Measurements from ENCODE around the gene AP4B1. TPM values are rescaled to one million over a fixed set of nuclear protein-coding genes. Genes with fewer than 3 reads are reported as not detected.

AP4B1 gene
- total and polyA plus RNA-seq, 9 donors: 18.5 to 34.0 (median 23.0) TPM

DNA sequence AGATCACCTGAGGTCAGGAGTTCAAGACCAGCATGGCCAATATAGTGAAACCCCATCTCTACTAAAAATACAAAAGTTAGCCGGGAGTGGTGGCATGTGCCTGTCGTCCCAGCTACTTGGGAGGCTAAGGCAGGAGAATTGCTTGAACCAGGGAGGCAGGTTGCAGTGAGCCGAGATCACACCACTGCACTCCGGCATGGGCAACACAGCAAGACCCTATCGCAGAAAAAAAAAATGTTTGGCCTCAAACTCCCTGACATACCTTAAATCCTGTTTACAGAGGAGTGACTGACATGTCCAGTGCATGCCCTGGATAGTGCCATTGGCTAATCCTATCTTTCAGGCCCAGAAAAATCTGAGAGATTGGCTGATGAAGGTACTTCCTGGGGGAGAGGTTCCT, 12.4 kb upstream of the AP4B1 start:
- no peaks in the 10 kb centered on the region for H3K9me3 ChIP-seq (replicated peaks; ENCODE audit: control insufficient read depth, low read depth, low read length)
- no peak for DNase-seq
- WGBS (ENCODE audit: insufficient coverage): 94% methylated on average over 2 of the region's 5 CpGs
- no peaks in the 10 kb centered on the region for H3K27me3 ChIP-seq (ENCODE audit: control insufficient read depth, insufficient read depth, low read length)
- no peak overlapping the region for H3K4me3 ChIP-seq (ENCODE audit: low read length)
- H3K27ac ChIP-seq (ENCODE audit: low read length): no peak overlapping the region
- peaks cover 4% of the 10 kb centered on the region for H3K36me3 ChIP-seq (ENCODE audit: control insufficient read depth, insufficient read depth, low read length)
- peaks cover 18% of the 10 kb centered on the region for H3K4me1 ChIP-seq (ENCODE audit: control insufficient read depth, insufficient read depth, low read length)

DNA sequence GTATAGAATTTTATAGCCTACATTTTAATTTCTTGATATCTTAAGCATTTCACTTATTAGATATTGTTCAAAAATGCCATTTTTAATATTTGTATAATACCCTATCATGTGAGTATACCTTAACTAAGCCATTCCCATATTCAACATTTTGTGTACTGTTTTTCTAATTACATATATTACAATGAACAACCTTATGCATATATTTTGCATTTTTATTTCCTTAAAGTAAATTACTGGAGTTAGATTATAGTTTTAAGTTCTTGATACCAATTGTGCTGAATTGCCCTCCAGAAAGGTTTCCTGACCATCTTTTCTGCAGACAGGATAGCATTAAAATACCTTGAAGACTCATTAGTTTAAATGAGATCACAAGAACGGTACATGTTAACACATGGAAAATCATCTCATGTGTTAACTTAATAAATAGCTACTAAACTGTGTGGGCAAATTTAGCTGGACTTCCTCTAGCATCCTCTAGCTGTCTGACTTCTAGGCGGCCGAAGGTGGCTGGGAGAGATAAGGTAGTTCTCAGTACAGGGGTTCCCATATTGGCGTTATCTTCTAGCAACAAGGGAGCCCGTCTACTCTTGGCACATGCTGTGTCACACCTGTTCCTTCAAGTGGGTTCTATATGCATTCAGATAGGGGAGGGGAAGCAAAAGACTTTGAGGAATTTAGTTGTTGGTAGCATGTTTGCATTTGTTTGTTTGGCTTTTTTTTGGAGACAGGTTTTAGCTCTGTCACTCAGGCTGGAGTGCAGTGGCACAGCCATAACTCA, 9.5 kb upstream of the AP4B1 start:
- Histone ChIP-seq H3K9me3 (replicated peaks; ENCODE audit: control insufficient read depth, low read depth, low read length) (no peaks in the 10 kb centered on the region), H3K27me3 (ENCODE audit: control insufficient read depth, insufficient read depth, low read length) (no peaks in the 10 kb centered on the region), H3K4me1 (ENCODE audit: control insufficient read depth, insufficient read depth, low read length) (peaks cover 23% of the 10 kb centered on the region), H3K4me3 (ENCODE audit: low read length) (no peak overlapping the region), H3K36me3 (ENCODE audit: control insufficient read depth, insufficient read depth, low read length) (peaks cover 24% of the 10 kb centered on the region), H3K27ac (ENCODE audit: low read length) (no peak overlapping the region)
- DNase-seq: peak; percentile 13
- 96% methylated on average over 4 of the region's 5 CpGs for WGBS (ENCODE audit: insufficient coverage)

DNA sequence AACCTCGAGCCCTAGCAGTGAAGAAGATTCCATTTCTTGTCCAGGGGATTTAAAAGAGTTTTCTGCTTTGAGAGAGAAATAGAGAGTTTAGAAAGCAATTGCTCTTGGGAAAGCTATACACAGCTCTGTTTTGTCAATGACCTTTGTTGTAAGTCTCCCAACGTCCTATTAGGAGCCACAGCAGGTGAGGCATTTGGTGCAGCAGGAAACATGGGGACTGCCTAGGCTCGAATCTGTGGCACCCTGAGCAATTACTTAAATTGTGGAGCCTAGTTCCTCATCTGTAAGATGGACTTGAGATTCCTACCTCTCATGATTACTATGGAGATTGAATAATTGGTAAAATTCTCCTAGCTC, 8.7 kb upstream of the AP4B1 start:
- 44% methylated on average over 2 of the region's 3 CpGs for WGBS (ENCODE audit: insufficient coverage)
- no peak for DNase-seq
- Histone ChIP-seq H3K36me3 (ENCODE audit: control insufficient read depth, insufficient read depth, low read length) (peaks cover 29% of the 10 kb centered on the region), H3K27me3 (ENCODE audit: control insufficient read depth, insufficient read depth, low read length) (no peaks in the 10 kb centered on the region), H3K4me3 (ENCODE audit: low read length) (no peak overlapping the region), H3K9me3 (replicated peaks; ENCODE audit: control insufficient read depth, low read depth, low read length) (no peaks in the 10 kb centered on the region), H3K27ac (ENCODE audit: low read length) (peak overlapping the region; percentile 90), H3K4me1 (ENCODE audit: control insufficient read depth, insufficient read depth, low read length) (peaks cover 23% of the 10 kb centered on the region)

DNA sequence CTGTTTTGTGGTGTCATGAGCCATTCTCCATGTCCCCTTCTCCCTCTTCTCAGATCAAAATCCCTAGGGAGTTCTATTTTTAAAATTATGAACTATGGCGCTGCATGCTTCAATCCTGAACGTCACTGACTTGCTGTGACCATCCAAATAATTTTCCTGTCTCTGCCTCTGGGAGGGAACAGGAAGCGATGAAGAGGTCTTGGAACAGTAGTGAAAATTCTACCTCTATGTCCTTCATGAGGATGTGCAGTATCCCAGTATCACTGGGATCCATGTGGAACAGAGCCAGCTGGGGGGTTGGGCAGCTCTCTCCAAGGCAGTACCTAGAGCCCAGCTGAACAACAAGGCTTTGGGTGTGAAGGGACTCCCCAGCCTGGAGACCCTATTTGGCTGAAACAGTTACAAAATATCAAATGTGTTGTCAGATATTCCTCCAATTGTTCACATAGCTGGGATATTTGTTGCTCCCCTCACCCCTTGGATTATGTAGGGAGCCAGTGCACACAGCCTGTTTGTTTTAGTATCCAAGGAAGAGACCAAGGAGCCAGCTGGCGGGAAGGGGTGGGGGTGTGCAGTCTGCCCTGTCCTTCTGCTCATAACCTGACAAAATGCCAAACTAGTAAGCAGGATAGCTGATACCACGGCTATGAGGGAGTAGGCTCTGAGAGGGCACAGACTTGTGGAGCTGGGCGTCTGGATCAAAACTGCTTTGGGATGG, 8.2 kb upstream of the AP4B1 start:
- WGBS (ENCODE audit: insufficient coverage): 40% methylated on average over 2 of the region's 6 CpGs
- peaks cover 23% of the 10 kb centered on the region for H3K4me1 ChIP-seq (ENCODE audit: control insufficient read depth, insufficient read depth, low read length)
- DNase-seq: peak; percentile 86
- H3K27ac ChIP-seq (ENCODE audit: low read length): peak overlapping the region; percentile 90
- peaks cover 34% of the 10 kb centered on the region for H3K36me3 ChIP-seq (ENCODE audit: control insufficient read depth, insufficient read depth, low read length)
- H3K27me3 ChIP-seq (ENCODE audit: control insufficient read depth, insufficient read depth, low read length): no peaks in the 10 kb centered on the region
- no peaks in the 10 kb centered on the region for H3K9me3 ChIP-seq (replicated peaks; ENCODE audit: control insufficient read depth, low read depth, low read length)
- H3K4me3 ChIP-seq (ENCODE audit: low read length): no peak overlapping the region

DNA sequence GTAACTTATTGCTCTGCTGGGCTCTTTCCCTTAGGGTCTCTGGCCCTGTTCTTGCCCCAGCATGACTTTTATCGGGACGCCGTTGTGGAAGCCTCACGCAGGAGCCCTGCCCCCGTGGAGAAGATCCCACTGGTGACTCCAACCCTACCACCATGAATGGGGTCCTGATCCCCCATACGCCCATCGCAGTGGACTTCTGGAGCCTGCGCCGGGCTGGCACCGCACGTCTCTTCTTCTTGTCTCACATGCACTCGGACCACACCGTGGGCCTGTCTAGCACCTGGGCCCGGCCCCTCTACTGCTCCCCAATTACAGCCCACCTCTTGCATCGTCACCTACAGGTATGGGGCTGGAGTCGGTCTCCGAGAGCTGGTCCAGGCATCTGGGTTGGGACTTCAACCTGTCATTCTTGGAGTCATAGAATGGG, 849 bp upstream of the AP4B1 start:
- Histone ChIP-seq H3K4me1 (ENCODE audit: control insufficient read depth, insufficient read depth, low read length) (peaks cover 13% of the 10 kb centered on the region), H3K36me3 (ENCODE audit: control insufficient read depth, insufficient read depth, low read length) (peaks cover 36% of the 10 kb centered on the region), H3K27me3 (ENCODE audit: control insufficient read depth, insufficient read depth, low read length) (no peaks in the 10 kb centered on the region), H3K27ac (ENCODE audit: low read length) (peak overlapping the region; percentile 96), H3K4me3 (ENCODE audit: low read length) (peak overlapping the region; percentile 96), H3K9me3 (replicated peaks; ENCODE audit: control insufficient read depth, low read depth, low read length) (no peaks in the 10 kb centered on the region)
- WGBS (ENCODE audit: insufficient coverage): under 1% methylated on average over 12 of the region's 17 CpGs
- DNase-seq: no peak

DNA sequence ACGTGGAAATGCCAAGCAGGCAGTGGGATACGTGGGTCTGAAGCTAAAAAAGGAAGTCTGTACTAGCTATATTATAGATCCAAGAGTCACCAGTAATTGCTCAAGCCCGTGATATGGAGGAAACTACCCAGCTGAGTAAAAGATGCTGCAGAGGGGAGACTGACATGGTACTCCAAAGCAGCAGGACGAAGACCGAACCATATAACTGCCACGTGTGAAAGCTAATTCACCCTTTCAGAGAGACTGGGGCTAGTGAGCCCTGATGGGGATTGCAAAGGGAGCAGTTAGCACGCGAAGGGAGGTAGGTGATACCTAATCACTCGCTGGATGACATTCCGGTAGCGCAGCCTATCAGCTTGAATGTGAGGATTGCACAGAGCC, 316 bp downstream of the AP4B1 start:
- peaks cover 39% of the 10 kb centered on the region for H3K36me3 ChIP-seq (ENCODE audit: control insufficient read depth, insufficient read depth, low read length)
- no peak for DNase-seq
- WGBS (ENCODE audit: insufficient coverage): 0% methylated on average over 8 of the region's 11 CpGs
- peak overlapping the region; percentile 96 for H3K4me3 ChIP-seq (ENCODE audit: low read length)
- peak overlapping the region; percentile 98 for H3K27ac ChIP-seq (ENCODE audit: low read length)
- H3K4me1 ChIP-seq (ENCODE audit: control insufficient read depth, insufficient read depth, low read length): peaks cover 13% of the 10 kb centered on the region
- no peaks in the 10 kb centered on the region for H3K27me3 ChIP-seq (ENCODE audit: control insufficient read depth, insufficient read depth, low read length)
- no peaks in the 10 kb centered on the region for H3K9me3 ChIP-seq (replicated peaks; ENCODE audit: control insufficient read depth, low read depth, low read length)

DNA sequence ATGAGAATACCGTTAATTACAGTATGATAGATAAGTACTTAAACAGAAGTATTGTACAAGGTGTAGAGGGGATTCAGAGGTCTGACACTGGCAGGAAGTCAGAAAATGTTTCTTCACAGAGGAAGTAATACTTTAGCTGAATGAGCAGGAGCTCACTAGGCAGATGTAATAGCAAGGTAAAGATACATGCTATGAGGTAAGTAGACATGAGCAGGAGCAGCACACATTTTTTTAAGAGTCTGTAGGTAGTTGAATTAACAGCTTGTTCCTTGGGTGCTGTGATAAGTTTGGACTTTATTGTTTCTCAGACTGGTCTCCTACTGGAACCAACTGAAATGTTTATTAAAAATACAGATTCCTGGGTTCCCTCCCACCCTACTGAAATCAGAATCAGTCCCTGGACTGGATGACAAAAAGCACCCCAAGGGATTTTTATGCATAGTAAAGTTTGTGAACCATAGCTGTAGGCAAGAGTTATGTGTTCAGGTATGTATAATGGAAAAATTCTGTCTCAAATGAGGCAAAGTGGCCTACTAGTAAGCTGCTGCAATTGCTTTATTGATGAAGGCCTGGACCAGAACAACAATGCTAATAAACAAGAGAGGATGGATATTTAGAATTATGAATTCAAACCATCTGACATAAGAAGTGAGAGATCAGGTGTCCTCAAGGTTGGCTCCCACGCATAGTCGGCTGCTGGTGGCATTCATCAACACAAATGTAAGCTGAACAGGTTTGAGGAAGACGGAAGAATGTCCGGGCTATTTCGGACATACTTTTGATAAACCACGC, 902 bp downstream of the AP4B1 start:
- Histone ChIP-seq H3K4me3 (ENCODE audit: low read length) (peak overlapping the region; percentile 96), H3K9me3 (replicated peaks; ENCODE audit: control insufficient read depth, low read depth, low read length) (no peaks in the 10 kb centered on the region), H3K4me1 (ENCODE audit: control insufficient read depth, insufficient read depth, low read length) (peaks cover 13% of the 10 kb centered on the region), H3K36me3 (ENCODE audit: control insufficient read depth, insufficient read depth, low read length) (peaks cover 41% of the 10 kb centered on the region), H3K27me3 (ENCODE audit: control insufficient read depth, insufficient read depth, low read length) (no peaks in the 10 kb centered on the region), H3K27ac (ENCODE audit: low read length) (peak overlapping the region; percentile 98)
- 16% methylated on average over 4 of the region's 7 CpGs for WGBS (ENCODE audit: insufficient coverage)
- no peak for DNase-seq

DNA sequence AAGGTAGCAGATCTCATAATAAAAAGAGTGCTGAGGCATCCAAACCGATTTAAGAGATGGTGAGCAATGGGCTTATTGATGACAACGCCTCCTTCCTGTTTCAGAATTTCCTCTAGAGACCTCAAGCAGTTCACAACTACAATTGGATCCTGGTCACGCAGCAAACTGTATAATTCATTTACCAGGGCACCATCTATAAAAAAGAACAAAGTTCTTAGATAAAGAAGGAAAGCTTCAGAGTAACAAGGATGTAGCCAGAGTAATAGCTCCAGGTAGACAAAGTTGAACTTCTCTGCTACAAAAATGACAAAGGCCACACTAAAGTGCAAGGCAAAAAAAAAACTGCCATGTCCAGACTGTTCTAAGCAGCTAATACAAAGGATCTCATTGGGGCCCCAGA, 3.4 kb downstream of the AP4B1 start:
- peaks cover 8% of the 10 kb centered on the region for H3K4me1 ChIP-seq (ENCODE audit: control insufficient read depth, insufficient read depth, low read length)

DNA sequence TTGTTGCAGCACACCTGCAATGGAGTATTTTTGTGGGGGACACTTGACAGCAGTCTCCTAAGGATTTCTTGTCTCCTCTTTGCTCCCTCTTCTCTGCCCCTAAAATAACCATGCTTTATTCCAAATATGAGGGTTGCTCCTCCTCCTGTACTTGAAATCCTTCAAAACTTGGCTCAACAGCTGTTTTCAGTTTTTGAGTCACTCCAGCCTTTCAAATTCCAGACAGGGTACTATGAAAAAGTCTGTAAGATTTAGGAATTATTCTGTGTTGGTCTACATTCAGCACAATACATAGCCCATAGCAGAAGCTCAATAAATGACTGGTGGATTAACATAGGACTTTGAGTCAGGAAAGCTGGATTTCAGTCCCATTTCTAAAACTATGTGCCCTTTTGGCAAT, 5.5 kb downstream of the AP4B1 start:
- Histone ChIP-seq H3K27ac (ENCODE audit: low read length) (no peak overlapping the region), H3K9me3 (replicated peaks; ENCODE audit: control insufficient read depth, low read depth, low read length) (no peaks in the 10 kb centered on the region), H3K4me3 (ENCODE audit: low read length) (no peak overlapping the region), H3K36me3 (ENCODE audit: control insufficient read depth, insufficient read depth, low read length) (peaks cover 56% of the 10 kb centered on the region), H3K27me3 (ENCODE audit: control insufficient read depth, insufficient read depth, low read length) (no peaks in the 10 kb centered on the region), H3K4me1 (ENCODE audit: control insufficient read depth, insufficient read depth, low read length) (peaks cover 5% of the 10 kb centered on the region)
- DNase-seq: no peak

More for the DNA sequence above, 3.4 kb downstream of the AP4B1 start:
- WGBS (ENCODE audit: insufficient coverage): no CpG with 5 or more reads among the region's 3 CpGs
- no peak overlapping the region for H3K4me3 ChIP-seq (ENCODE audit: low read length)
- DNase-seq: no peak
- no peaks in the 10 kb centered on the region for H3K27me3 ChIP-seq (ENCODE audit: control insufficient read depth, insufficient read depth, low read length)
- no peak overlapping the region for H3K27ac ChIP-seq (ENCODE audit: low read length)
- H3K9me3 ChIP-seq (replicated peaks; ENCODE audit: control insufficient read depth, low read depth, low read length): no peaks in the 10 kb centered on the region
- peaks cover 41% of the 10 kb centered on the region for H3K36me3 ChIP-seq (ENCODE audit: control insufficient read depth, insufficient read depth, low read length)

DNA sequence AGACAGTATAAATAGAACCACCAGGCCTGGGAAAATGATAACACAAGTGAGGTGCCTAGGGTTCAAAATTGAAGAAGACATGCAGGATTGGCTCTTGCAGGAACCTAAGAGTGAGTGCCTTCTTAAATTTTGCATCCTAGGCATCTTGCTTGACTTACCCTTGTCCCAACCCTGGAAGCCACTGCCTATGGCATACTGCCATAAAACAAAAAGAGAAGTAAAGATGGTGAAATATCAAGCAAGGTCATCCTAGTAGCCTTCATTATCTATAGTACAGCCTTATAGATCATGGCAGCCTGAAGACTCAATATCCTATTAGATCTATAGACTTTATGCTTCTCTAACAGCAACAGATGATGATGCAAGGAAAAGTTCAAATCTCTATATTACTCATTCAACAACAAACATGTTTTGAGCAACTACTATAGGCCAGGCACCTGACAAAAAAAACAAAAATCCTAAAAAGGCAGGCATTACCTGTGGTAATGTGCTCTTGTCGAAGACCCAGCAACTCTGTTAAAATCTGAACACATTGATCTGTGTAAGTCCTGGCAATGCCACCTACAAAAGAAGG, 6.3 kb downstream of the AP4B1 start:
- no peak for DNase-seq
- no peak overlapping the region for H3K27ac ChIP-seq (ENCODE audit: low read length)
- no CpG with 5 or more reads among the region's 1 CpG for WGBS (ENCODE audit: insufficient coverage)
- H3K4me1 ChIP-seq (ENCODE audit: control insufficient read depth, insufficient read depth, low read length): no peaks in the 10 kb centered on the region
- peaks cover 56% of the 10 kb centered on the region for H3K36me3 ChIP-seq (ENCODE audit: control insufficient read depth, insufficient read depth, low read length)
- H3K27me3 ChIP-seq (ENCODE audit: control insufficient read depth, insufficient read depth, low read length): no peaks in the 10 kb centered on the region
- no peaks in the 10 kb centered on the region for H3K9me3 ChIP-seq (replicated peaks; ENCODE audit: control insufficient read depth, low read depth, low read length)
- no peak overlapping the region for H3K4me3 ChIP-seq (ENCODE audit: low read length)

All from muscle of leg (tissue), 11 donors.